ENCODE measurements around the gene DTX3.

- TF ChIP-seq CTCF (IDR thresholded peaks at IDR 0.05; ENCODE audit: insufficient read depth, low read depth, low read length): no peak
- TF ChIP-seq EZH2 (IDR thresholded peaks at IDR 0.05; ENCODE audit: insufficient read depth, low read length): no peak
Observed at GRCh38 chr12:57604454-57604991, at the start of gene DTX3.
